ENCODE data around the gene STK40.
A peak's percentile ranks its signal among the peaks of the same experiment; 100 is the strongest.

STK40 gene

GRCh38 chr1:36306902-36307456, 78.7 kb downstream of the STK40 start:
- peak; percentile 95 for DNase-seq

- peak; percentile 60 for DNase-seq
Observed at GRCh38 chr1:36306210-36306901, 79.4 kb downstream of the STK40 start, which contains the start of gene SH3D21. TSS of gene SH3D21 (plus strand) at chr1:36306368. CDS start at chr1:36306421, 53 bp downstream.

- DNase-seq: no peak
Observed at GRCh38 chr1:36305915-36306209, 79.9 kb downstream of the STK40 start.

GRCh38 chr1:36304970-36305914, 80.5 kb downstream of the STK40 start:
- DNase-seq: no peak

- no peak for DNase-seq
Observed at GRCh38 chr1:36304521-36304920, 81.2 kb downstream of the STK40 start.

- no peak for DNase-seq
Observed at GRCh38 chr1:36303650-36304360, 81.9 kb downstream of the STK40 start.

GRCh38 chr1:36303244-36303643, 82.5 kb downstream of the STK40 start:
- no peak for DNase-seq

GRCh38 chr1:36301220-36301619, 84.5 kb downstream of the STK40 start:
- DNase-seq: no peak

- DNase-seq: no peak
Observed at GRCh38 chr1:36300526-36300925, 85.2 kb downstream of the STK40 start.

- no peak for DNase-seq
Observed at GRCh38 chr1:36298640-36299039, 87.1 kb downstream of the STK40 start.

GRCh38 chr1:36297062-36297461, 88.7 kb downstream of the STK40 start:
- DNase-seq: no peak

- no peak for DNase-seq
Observed at GRCh38 chr1:36295390-36295789, 90.3 kb downstream of the STK40 start.

Data from CD4-positive, alpha-beta T cell treated with Interleukin-12 subunit alpha and Interleukin-12 subunit beta, for 1 hour (primary cell).